AG04449 (cell line): Measurements from ENCODE around the gene ARHGDIB.

Source experiments
- CTCF ChIA-PET: fragments of 350-600 bp; formaldehyde crosslinking; extraction: SDS; loops from one replicate; lab custom pipeline; 2021; ENCODE audit warnings: antibody characterized with exemption; lab: Yijun Ruan, JAX
- POLR2A ChIA-PET: fragments of 400-600, 350-600 bp; formaldehyde crosslinking; extraction: SDS; loops from one replicate; lab custom pipeline; 2020; ENCODE audit warnings: antibody characterized with exemption, inconsistent platforms; lab: Yijun Ruan, JAX
- DNase-seq: peaks from one replicate; pipeline ENCODE4 v3.0.0-alpha.2; 2010; ENCODE audit warnings: low read depth, low spot score
- H3K4me3 ChIP-seq: 2 replicates; pipeline ENCODE4 v1.5.1; 2011; ENCODE audit warnings: low read depth, mild to moderate bottlenecking, control low read depth, low read length
- CTCF ChIP-seq: IDR thresholded peaks from one replicate; pipeline ENCODE4 v1.5.1; 2011; ENCODE audit warnings: mild to moderate bottlenecking, moderate library complexity, low read length, control low read depth, inconsistent platforms; ENCODE audit not compliant: insufficient read depth; ENCODE audit errors: missing control alignments

The ARHGDIB gene

GRCh38 chr12:14946162-14946561 is 15.2 kb downstream of the ARHGDIB start:
- no peak for DNase-seq
- CTCF ChIA-PET: interaction anchor here (0.7 kb wide), 1 partner anchor 12 kb away, joined by 3 read pairs; no protein-coding TSS in a partner anchor
- POLR2A ChIA-PET: no interaction called here

GRCh38 chr12:14942196-14942931 is 19.0 kb downstream of the ARHGDIB start:
- no peak for TF ChIP-seq CTCF
- DNase-seq: no peak
- ChIA-PET POLR2A (no interaction called here), CTCF (no interaction called here)
- H3K4me3 ChIP-seq: no peak overlapping the region

More at GRCh38 chr12:14946162-14946561, 15.2 kb downstream of the ARHGDIB start:
- H3K4me3 ChIP-seq: no peak overlapping the region
- no peak for TF ChIP-seq CTCF

GRCh38 chr12:14941369-14941768 is 20.0 kb downstream of the ARHGDIB start:
- TF ChIP-seq CTCF: no peak
- no peak for DNase-seq
- ChIA-PET POLR2A (interaction anchor here (0.6 kb wide), 1 partner anchor 166 kb away, joined by 3 read pairs; no protein-coding TSS in a partner anchor), CTCF (no interaction called here)
- H3K4me3 ChIP-seq: no peak overlapping the region

GRCh38 chr12:14938301-14938700 is 23.1 kb downstream of the ARHGDIB start, which contains the start of gene ERP27:
ERP27 (minus strand) TSS chr12:14938537; CDS start chr12:14938508, 29 bp downstream.
- ChIA-PET CTCF (interaction anchor here (0.8 to 1.8 kb wide), 2 partner anchors 57 to 59 kb away, joined by 3 to 5 read pairs; no protein-coding TSS in a partner anchor), POLR2A (no interaction called here)
- DNase-seq: no peak
- no peak for TF ChIP-seq CTCF
- no peak within 1 kb of the TSS for H3K4me3 ChIP-seq

GRCh38 chr12:14937689-14938088 is 23.7 kb downstream of the ARHGDIB start:
- POLR2A ChIA-PET: no interaction called here
- CTCF ChIA-PET: interaction anchor here (1.8 kb wide), 1 partner anchor 58 kb away, joined by 5 read pairs; no protein-coding TSS in a partner anchor
- TF ChIP-seq CTCF: no peak
- no peak for DNase-seq
- H3K4me3 ChIP-seq: no peak overlapping the region

GRCh38 chr12:14937014-14937413 is 24.4 kb downstream of the ARHGDIB start:
- ChIA-PET CTCF (interaction anchor here (1.8 kb wide), 1 partner anchor 58 kb away, joined by 5 read pairs; no protein-coding TSS in a partner anchor), POLR2A (no interaction called here)
- no peak for DNase-seq
- TF ChIP-seq CTCF: no peak
- H3K4me3 ChIP-seq: no peak overlapping the region
